ENCODE results near the gene CBX1. TPM values are rescaled to one million over a fixed set of nuclear protein-coding genes. Genes with fewer than 3 reads are reported as not detected.

Gene CBX1
- total and polyA plus RNA-seq, 2 of the 4 experiments (the other 2 are of a cell fraction): 35.0 to 54.9 TPM

GRCh38 chr17:48137656-48138055 lies 36.4 kb upstream of the CBX1 start:
- Histone ChIP-seq H2AFZ (replicated peaks; ENCODE audit: low read length, poor library complexity) (no peak overlapping the region), H4K5ac (ENCODE audit: low read depth, low read length) (no peak overlapping the region), H3K9ac (ENCODE audit: low read depth, low read length) (no peak overlapping the region), H3K27me3 (ENCODE audit: control insufficient read depth, insufficient read depth, low read length) (peaks cover 44% of the 10 kb centered on the region), H3K23ac (ENCODE audit: low read depth, low read length) (no peak overlapping the region), H4K8ac (ENCODE audit: low read depth in 2 of 2, low read length in 2 of 2) (no peak overlapping the region), H2AK5ac (ENCODE audit: low read depth, low read length) (no peak overlapping the region), H3K9me1 (ENCODE audit: insufficient read depth, low read length) (no peaks in the 10 kb centered on the region), H3K4me3 (ENCODE audit: insufficient read depth, low read depth, low read length) (no peak overlapping the region), H2BK15ac (ENCODE audit: low read depth, low read length) (no peak overlapping the region), H2BK5ac (ENCODE audit: low read depth, low read length, poor library complexity, severe bottlenecking) (no peak overlapping the region), H3K18ac (ENCODE audit: low read depth, low read length) (no peak overlapping the region), H3K36me3 (ENCODE audit: control insufficient read depth, insufficient read depth, low read length) (no peaks in the 10 kb centered on the region), H3K9me3 (ENCODE audit: control insufficient read depth, insufficient read depth, low read length) (no peaks in the 10 kb centered on the region), H3K4ac (ENCODE audit: low read depth, low read length) (no peak overlapping the region), H3K4me2 (ENCODE audit: low read depth, low read length) (no peak overlapping the region), H2BK120ac (ENCODE audit: low read depth, low read length) (no peak overlapping the region), H3K4me1 (ENCODE audit: control insufficient read depth, insufficient read depth, low read length) (no peaks in the 10 kb centered on the region), H3K56ac (ENCODE audit: extremely low read depth, insufficient read depth, low read length) (no peak overlapping the region), H3K27ac (ENCODE audit: insufficient read depth, low read length) (no peak overlapping the region), H2BK20ac (ENCODE audit: low read depth, low read length) (no peak overlapping the region), H3K14ac (replicated peaks; ENCODE audit: low read depth, low read length) (no peak overlapping the region), H3K79me1 (ENCODE audit: low read depth in 1 of 2, low read length in 2 of 2) (no peaks in the 10 kb centered on the region), H4K20me1 (ENCODE audit: insufficient read depth, low read length) (no peaks in the 10 kb centered on the region), H4K91ac (ENCODE audit: insufficient read depth, low read depth, low read length) (no peak overlapping the region), H2AK9ac (replicated peaks; ENCODE audit: low read depth, low read length, poor library complexity) (no peak overlapping the region)
- no peak for DNase-seq
- in situ Hi-C loops (cut with MboI; ENCODE audit: low sequenced_read_pairs): no loop called here
- no TSS peak for BruUV-seq (replicated peaks)
- dilution Hi-C loops (cut with HindIII; ENCODE audit: low sequenced_read_pairs, unreplicated experiment): no loop called here
- intact Hi-C loops (cut with micrococcal nuclease): no loop called here
- WGBS, 2 experiments (ENCODE audit: extremely low coverage in 2 of 2, insufficient read length in 1 of 2): no CpG with 5 or more reads among the region's 1 CpG
- TF ChIP-seq RFX5 (IDR thresholded peaks at IDR 0.05; ENCODE audit: low read depth, low read length): no peak
- no peak for TF ChIP-seq SMC3 (IDR thresholded peaks at IDR 0.05; ENCODE audit: low read depth, low read length)
- no peak for TF ChIP-seq MXI1 (IDR thresholded peaks at IDR 0.05; ENCODE audit: borderline replicate concordance, low read depth, low read length)
- TF ChIP-seq RCOR1 (IDR thresholded peaks at IDR 0.05; ENCODE audit: insufficient replicate concordance, low read length): no peak
- no peak for TF ChIP-seq NFE2L2 (IDR thresholded peaks at IDR 0.05; ENCODE audit: low read depth, low read length)
- TF ChIP-seq CTCF (conservative IDR thresholded peaks at IDR 0.05; ENCODE audit: low read depth, low read length): no peak
- TF ChIP-seq POLR2A (IDR thresholded peaks at IDR 0.05; ENCODE audit: low read depth, low read length): no peak
- no peak for TF ChIP-seq CHD1 (IDR thresholded peaks at IDR 0.05; ENCODE audit: low read depth, low read length)
- TF ChIP-seq BHLHE40 (IDR thresholded peaks at IDR 0.05; ENCODE audit: low read depth, low read length): no peak
- TF ChIP-seq FOS (IDR thresholded peaks at IDR 0.05; ENCODE audit: low read depth, low read length): no peak
- no peak for TF ChIP-seq ELK1 (IDR thresholded peaks at IDR 0.05; ENCODE audit: borderline replicate concordance, low read depth, low read length)
- TF ChIP-seq MAZ (IDR thresholded peaks at IDR 0.05; ENCODE audit: borderline replicate concordance, low read depth, low read length): no peak
- TF ChIP-seq CEBPB (IDR thresholded peaks at IDR 0.05; ENCODE audit: low read depth, low read length): no peak
- ChIA-PET POLR2A (ENCODE audit: unreplicated experiment) (no interaction called here), CTCF (interaction anchor here (0.6 kb wide), 1 partner anchor 964 kb away, joined by 3 read pairs; no protein-coding TSS in a partner anchor)
- no peak for ATAC-seq (ENCODE audit: low read depth)
